ENCODE measurements around the gene CDC14A.

Gene CDC14A

DNA sequence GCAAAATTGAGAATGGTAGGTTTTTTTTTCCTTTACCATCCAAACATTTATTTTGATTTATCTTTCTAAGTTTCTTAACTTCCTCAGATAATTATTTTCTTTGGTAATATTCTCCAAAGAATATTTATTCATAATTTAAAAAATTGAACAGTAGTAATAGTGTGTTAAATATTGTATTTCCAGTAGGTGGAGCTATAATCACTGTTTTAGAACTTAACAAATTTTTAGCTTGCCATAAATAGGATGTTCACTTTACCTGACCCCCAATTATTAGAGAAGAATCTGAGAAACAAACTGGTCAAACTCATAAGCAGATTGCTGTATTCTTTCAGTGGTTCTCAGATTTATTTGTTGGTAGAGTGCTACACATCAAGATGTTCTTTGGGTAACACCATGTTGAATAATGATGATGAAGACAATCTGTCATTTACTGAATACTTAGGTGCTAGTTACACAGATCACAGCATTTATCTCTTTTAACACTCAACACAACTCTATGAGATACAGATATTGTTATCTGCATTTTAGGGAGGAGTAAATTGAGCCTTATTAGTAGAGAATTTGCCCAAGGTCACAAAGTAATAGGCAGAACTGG is 103.3 kb downstream of the CDC14A start:
- no peak for DNase-seq

DNA sequence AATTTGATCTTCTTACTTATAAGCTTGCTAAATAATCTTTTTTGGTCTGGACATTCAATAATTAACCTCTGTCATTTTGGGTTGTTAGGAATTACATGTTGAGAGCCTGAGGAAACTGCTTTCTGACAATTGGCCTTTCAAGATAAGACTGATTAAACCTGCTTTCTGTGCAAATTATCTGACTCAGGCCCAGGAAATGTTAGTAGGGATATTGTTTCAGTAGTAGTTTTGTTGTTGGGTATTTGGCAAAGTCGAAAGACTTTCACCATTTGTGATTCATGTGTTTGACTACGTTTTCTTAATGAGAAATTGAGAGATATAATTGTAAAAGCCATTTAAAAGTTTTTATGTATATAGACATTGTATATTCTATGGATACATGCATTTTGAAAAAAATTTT is 104.6 kb downstream of the CDC14A start:
- DNase-seq: no peak

DNA sequence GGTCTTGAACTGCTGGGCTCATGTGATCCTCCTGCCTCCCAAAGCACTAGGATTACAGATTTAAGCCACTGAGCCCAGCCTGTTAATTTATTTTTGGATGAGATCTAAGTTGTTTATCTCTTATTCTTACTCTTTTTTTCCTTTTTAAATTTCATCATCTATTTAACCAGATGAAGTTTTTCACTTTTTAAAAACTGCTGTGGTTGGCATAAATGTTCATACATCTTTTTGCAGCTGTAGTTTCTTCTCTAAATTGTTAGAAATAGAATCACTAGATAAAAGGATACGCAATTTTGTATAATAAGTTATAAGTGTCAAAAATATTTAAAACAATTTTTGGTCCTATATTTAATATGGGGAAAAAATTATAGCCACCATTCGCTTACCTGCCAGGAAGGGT is 105.4 kb downstream of the CDC14A start:
- DNase-seq: no peak

DNA sequence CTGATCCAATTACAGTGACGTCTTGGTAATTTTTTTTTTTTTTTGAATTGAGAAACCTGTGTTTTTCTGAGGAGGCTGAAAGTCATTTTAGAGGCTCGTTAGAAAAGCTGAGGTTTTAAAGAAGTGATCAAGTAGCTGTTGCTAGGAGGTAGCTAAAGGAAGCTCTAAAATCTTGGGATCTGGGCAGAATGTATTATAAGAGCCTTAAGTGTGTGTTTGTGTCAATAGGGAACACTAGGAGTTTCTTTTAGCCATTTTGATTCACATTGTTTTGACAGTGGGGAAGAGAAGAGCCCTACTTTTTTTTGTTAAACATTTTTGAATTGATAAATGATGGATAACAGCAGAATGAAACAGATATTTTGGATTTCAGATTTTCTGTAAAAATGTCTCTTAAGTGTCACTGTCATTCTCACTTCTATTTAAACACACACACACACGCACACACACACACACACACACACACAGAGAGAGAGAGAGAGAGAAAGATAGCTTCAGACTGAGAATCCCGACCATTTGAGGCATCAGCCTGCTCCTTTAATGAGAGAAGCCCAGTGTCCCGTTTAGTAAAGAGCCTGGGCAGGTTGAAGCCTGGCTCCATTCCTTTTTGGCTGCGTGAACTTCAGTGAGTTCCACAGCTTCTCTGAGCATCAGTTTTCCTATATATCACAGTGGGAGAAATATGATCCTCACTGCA is 106.5 kb downstream of the CDC14A start:
- no peak for DNase-seq

DNA sequence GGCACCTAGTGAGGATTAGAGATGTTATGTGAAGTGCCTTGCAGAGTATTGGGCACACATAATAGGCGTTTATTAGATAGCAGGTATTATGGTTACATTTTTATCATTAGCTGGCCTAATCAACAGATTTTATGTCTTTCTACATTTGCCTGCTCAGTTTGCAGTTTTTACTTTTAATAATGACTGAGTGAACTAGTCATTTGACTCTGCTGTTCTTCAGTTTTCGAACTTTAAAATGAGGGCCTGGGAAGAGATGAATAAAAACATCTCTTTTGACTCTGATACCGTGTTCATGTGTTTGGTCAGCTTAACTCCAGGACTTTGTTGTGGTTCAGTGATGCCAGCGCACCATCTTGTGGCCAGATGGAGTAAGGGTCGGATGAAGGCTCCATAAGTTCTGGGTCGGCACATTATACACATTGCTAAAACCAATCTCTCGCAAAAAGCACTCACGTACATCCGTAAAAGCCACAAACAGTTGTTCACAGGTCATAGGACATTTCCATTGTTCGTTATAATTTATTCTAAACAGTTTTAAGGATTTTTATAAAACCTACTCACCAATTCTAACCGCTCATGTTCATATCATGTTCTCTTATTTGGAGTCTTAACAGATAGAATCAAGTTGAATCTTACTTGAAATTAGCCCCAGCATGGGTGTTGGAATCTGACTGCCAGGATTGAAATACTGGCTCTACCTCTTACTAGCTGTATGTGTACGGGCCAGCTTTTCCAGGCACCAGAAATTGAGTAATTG is 107.2 kb downstream of the CDC14A start:
- DNase-seq: peak; percentile 80

DNA sequence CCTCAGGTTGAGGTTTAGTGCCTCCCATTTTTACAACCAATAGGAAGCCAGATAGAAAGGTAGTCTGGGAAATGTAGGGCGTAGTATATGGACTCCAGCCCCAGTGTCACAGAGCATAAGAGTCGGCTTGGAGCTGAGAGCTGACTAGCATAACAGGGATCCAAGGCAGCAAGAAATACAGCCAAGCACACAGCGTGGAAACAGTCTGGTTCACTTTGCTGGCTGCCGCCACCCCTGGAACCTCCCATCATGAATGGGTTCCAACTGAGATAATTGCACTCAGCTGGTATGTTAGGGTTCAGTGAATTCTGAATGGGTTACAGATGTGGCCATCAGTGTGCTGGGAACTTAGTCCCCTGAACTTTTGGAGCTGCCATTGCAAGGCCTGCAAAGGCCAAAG is 108.9 kb downstream of the CDC14A start:
- no peak for DNase-seq

DNA sequence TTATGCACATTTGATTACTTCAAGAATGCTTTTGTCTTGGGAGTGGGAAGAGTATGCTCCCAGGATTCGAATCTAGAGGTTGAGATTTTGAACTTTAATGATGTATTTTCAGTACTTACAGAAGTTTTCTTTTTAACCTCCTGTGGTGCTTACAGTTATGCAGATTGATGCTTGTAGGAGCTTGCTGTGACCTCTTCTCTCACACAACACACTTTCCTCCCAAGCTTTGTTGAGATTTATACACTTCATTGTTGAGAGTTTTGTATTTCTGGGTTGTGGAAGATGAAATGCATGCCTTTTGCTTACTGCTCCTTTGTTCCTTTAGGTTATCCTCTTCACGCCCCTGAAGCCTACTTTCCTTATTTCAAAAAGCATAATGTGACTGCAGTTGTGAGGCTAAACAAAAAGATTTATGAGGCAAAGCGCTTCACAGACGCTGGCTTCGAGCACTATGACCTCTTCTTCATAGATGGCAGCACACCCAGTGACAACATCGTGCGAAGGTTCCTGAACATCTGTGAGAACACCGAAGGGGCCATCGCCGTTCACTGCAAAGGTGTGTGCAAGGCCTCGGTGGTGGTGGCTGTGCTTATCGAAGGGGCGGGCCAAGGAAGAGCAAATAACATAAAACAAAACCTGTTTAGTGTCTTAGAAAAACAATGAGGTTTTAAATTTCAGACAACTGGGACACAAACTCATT is 110.2 kb downstream of the CDC14A start:
- no peak for DNase-seq

DNA sequence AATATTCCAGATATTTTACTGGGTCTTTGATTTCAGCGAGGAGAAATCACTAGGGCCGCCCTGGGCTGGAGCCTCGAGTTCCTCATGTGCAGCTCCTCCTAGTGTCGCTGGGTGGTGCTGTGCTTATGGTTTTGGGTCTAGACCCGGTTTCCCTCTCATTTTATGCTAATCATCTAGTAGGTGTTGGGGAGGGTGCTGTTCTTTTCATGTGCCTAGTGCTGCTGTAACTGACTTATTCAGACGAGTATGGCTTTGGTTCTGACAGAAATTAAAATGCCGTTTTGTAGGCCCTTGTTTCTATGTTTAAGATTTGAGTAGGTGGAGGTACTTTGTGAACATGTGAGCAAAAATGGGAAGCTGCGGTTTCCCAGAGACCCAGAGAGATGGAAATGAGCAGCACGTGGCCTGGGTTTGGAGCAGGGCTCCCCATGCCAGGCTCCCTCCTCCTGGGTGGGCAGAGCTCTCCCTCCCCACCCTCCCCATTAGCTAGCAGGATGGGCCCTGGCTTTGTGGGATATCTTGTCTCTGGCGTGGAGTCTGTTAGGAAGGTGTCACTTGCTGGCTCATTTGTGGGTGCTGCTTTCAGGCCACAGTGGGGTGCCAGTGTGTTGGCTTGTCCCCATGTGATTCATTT is 111.6 kb downstream of the CDC14A start:
- peak; percentile 76 for DNase-seq

DNA sequence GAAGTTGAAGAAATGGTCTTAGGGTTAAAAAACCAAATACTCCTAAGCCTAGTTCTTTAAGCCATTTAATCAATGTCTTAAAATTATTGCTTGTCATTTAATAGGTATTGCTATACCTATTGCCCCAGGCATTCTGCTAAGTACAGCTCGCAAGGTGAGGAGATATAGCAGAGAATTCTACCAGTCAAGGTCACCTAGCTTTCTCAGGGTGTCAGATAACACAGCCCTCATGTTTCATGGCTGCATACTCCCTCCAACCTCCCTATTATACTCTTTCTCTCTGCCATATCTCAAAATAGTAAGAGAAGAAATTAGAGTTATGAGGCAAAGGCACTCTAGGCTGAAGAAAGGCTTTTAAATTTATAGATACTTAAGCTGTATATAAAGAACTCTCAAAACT is 117.3 kb downstream of the CDC14A start:
- no peak for DNase-seq

DNA sequence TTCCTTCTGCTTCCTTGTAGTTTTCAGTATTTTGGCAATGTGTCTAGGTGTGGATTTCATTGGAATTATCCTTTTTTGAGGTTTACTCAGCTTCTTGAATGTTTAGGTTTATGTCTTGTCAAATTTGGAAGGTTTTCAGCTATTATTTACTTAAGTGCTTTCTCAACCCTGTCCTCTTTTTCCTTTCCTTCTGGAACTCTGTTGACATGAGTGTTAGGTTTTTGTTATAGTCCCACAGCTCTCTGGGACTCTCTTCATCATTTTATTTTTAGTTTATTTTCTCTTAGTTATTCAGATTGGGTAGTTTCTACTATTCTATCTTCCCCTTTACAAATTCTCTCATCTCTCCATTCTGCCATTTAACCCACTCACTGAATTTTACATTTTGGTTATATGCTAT is 122.5 kb downstream of the CDC14A start:
- no peak for DNase-seq

DNA sequence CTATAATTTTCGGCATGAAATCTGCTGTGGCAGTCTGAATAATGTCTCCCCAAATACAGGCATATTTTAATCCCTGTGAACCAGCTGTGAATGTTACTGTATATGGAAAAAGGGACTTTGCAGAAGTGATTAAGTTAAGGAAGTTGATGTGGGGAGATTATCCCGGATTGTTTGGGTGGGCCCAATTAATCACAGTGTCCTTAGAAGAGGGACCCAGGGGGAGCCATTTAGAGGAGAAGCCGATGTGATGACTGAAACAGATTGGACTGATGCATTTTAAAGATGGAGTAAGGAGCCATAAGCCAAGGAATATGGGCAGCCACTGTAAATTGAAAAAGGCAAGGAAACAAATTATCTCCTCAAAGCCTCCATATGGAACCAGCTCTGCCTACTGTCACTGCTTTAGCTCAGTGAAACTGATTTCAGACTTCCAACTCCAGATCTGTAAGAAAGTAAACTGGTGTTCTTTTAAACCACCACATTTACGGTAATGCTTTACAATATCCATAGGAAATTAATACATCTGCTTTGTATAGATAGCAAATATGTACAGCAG is 124.5 kb downstream of the CDC14A start:
- DNase-seq: no peak

DNA sequence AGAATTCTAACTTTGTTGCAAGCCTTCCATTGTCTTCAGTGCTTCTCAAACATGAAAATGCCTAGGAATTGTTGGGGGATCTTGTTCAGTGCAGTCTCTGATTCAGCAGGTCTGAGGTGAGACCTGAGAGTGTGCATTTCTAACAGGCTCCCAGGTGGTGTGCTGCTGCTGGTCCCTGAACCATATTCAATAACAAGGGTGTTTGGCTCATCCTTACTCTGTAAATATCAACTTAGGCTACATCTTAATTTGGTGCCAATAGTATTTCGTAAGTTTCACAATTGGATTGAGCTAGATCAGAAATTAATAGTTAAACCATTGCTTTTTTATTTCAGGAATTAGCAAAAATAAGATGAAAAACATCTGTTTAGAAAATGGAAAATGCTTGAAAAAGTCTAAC is 126.5 kb downstream of the CDC14A start:
- DNase-seq: no peak

DNA sequence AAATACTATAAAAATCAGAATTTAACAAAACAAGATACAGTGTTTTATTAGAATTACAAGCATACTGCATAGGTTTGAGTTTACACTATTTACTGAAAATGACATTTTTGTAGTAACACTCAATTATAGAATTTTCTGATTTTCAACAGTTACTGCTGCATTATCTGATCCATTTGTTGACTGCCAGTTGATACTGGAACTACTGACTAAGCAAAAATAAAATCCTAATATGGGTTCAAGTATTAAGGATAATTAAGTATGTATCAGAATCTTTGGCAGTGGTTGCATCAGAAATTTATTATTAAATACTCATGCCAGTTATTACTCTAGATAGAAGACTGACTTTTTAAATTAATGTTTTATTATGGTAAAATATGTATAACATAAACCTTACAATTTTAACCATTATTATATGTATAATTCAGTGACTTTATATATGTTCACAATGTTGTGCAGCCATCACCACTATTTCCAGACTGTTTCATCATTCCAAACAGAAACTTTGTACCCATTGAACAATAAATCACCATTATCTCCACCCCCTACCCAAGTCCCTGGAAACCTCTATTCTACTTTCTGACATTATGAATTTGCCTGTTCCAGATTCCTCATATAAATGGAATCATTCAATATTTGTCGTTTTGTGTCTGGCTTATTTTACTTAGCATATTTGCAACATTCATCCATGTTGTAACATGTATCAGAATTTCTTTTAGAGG is 127.5 kb downstream of the CDC14A start:
- no peak for DNase-seq

DNA sequence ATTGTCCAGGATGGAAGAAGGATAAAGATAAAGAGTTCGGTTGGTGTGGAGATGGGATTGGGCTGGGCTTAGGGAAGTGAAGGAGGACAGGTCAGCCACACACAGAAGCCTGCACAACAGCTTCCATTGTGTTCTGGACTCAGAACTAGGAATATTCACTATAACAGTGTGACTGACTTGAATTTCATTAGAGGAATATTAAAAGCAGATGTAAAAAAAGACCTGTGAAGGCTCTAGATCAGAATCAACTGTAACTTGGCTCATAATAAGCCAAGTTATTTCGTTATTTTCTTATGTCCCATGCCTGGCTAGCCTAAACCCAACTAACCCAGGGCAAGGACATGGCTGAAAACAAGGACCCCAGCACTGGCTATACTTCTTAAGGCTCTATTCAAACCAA is 129.0 kb downstream of the CDC14A start:
- DNase-seq: no peak

DNA sequence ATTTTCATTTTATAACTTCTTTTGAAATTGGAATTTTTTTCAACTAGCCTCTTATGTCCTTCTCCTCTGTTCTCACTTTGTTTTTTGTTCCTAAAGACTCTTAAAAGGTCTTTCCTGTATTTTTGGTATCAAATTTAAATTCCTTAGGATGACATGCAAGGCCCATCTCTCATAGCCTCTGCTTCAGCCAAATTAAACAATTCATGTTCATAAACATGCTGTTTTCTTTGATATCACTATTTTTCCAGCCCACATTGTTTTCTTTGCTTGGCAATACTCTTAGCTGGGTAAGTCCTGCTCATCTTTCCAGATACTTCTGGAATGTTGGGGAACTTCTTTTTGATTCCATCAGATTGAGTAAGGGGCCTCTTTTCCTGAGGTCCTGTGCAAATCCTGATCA is 129.9 kb downstream of the CDC14A start:
- DNase-seq: peak; percentile 20

DNA sequence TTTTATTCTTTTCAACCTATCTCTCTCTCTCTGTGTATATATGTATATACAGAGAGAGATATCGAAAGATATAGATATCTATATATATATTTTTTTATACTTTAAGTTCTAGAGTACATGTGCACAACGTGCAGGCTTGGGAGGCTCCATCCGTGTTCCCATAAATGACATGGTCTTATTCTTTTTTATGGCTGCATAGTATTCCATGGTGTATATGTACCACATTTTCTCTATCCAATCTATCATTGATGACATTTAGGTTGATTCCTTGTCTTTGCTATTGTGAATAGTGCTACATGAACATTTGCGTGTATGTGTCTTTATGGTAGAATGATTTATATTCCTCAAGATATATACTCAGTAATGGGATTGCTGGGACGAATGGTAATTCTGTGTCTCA is 130.4 kb downstream of the CDC14A start:
- no peak for DNase-seq

DNA sequence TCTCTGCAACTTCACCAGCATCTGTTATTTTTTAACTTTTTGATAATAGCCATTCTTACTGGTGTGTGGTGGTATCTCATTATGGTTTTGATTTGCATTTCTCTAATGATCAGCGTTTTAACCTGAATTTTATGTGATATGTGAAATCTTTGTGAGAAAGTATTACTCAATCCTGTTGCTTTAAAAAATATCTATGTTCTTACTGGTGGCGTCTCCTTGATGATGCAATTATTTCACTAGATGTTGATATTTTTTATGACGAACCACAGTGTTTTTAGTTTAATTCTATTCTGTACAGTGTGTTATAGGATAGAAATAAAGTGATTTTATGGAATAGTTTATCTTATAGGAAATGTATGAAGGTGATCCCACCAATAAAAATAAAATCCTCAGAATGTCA is 130.9 kb downstream of the CDC14A start:
- DNase-seq: no peak

DNA sequence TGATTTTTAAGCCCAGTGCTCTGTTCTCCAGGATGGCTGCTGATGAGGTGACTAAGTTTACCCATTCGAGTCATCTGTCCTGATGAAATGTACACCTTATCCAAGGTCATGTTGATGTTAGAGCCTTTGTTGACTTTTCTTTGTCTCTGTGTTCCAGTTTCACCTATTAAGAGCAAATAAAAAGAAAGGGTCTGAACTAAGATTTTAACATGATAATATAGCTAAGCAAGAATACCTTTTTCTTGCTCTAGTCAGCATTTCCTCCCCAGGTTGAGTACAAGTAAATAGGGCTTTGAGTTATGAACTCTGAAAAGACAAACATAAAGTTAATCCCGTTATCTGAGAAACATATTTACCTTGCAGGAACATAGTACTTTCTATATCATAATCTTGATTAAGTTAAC is 133.6 kb downstream of the CDC14A start:
- DNase-seq: no peak

DNA sequence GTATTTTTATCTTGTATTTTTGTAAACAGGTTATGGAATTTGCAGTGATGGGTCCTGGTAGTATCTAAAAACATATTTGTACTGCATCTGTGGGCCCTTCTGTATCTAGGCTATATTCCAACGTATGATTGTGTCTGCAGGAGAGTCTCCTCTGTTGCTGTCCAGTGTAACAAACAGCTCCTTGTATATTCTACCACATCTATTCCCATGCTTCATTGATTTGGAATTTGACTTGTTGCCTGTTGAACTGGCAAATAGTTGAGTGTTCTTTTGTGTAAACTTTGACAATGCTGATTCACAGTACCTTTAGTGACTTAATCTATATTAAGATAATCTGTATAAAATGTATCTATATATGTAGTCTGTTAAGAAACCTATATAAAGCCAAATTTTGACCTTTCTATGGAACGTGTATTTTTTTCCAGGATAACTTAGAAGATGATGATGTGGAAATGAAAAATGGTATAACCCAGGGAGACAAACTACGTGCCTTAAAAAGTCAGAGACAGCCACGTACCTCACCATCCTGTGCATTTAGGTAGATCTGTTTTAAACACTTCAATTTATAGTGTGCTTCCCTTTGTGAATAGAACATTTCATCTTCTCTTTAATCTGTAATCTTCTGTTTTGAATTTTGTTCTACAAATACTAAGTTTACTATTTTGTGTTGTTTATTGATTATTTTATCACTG is 142.2 kb downstream of the CDC14A start:
- DNase-seq: no peak

DNA sequence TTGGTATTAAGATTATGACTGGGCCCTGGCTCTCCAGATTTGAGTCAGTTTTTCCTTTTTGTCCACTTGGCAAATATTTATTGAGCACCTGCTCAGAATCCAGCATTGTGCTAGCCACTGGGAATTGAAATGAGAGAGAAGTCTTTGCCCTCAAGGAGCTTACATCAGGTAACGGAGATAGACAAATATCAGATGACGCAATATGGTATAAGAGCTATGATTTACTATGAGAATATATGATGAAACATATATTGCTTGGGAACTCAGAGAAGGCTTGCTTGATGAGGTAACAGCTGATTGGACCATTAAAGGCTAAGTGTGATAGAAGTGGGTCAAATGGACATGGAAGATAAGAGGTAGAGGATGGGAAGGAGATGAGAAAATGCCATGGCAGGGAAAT is 144.6 kb downstream of the CDC14A start:
- no peak for DNase-seq

DNA sequence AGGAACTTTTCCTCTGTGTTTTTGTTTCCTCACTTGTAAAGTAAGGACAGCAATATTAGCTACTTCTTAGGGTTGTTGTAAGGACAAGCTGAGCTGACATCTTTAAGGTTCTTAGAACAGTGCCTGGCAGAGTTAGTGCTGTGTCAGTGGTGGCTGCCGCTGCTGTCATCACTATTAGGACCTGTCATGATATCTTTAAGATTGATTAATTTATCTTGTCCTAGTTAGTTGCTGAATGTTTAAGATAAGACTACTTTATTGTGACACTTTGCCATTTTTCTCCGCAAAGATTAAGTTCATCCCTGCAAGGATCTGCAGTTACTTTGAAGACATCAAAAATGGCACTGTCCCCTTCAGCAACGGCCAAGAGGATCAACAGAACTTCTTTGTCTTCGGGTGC is 145.5 kb downstream of the CDC14A start:
- DNase-seq: no peak
